Ovary (tissue), 3 donors: ENCODE data around the gene KHDC4.

Experiments
- CTCF ChIP-seq, 3 donors: fragments of 450-650 bp in 2 of 3; fragments of 200-600 bp in 1 of 3; IDR thresholded peaks; one replicate each; pipeline versions ENCODE4 v1.5.1 to v1.8.0; 2016 to 2022; ENCODE audit warnings: antibody characterized with exemption in 3 of 3, mild to moderate bottlenecking in 1 of 3
- EP300 ChIP-seq: sonication (generic); formaldehyde crosslinking; IDR thresholded peaks from one replicate; pipeline ENCODE4 v1.6.1; 2017; ENCODE audit warnings: antibody characterized with exemption
- POLR2A ChIP-seq: fragments of 450-650 bp; IDR thresholded peaks from one replicate; pipeline ENCODE4 v1.6.1; 2017; ENCODE audit warnings: antibody characterized with exemption, mild to moderate bottlenecking, moderate library complexity
- donor health status: DM: no; HTN: no; CAD: no.

GRCh38 chr1:155950829-155951228 is 16.6 kb upstream of the KHDC4 start:
- TF ChIP-seq CTCF (IDR thresholded peaks at IDR 0.05) (no peak), POLR2A (no peak), EP300 (no peak)
